Measurements from ENCODE around the gene EPHA8.

EPHA8 gene

GRCh38 chr1:22600071-22600816 is 37.0 kb downstream of the EPHA8 start:
- DNase-seq (ENCODE audit: low read depth, low spot score): no peak
- in situ Hi-C loops (cut with HindIII; ENCODE audit: low sequenced_read_pairs): no loop called here
- TF ChIP-seq CTCF (IDR thresholded peaks at IDR 0.05; ENCODE audit: low read depth, low read length): no peak
- no peak overlapping the region for H3K4me3 ChIP-seq (ENCODE audit: low read depth, low read length)

DNA sequence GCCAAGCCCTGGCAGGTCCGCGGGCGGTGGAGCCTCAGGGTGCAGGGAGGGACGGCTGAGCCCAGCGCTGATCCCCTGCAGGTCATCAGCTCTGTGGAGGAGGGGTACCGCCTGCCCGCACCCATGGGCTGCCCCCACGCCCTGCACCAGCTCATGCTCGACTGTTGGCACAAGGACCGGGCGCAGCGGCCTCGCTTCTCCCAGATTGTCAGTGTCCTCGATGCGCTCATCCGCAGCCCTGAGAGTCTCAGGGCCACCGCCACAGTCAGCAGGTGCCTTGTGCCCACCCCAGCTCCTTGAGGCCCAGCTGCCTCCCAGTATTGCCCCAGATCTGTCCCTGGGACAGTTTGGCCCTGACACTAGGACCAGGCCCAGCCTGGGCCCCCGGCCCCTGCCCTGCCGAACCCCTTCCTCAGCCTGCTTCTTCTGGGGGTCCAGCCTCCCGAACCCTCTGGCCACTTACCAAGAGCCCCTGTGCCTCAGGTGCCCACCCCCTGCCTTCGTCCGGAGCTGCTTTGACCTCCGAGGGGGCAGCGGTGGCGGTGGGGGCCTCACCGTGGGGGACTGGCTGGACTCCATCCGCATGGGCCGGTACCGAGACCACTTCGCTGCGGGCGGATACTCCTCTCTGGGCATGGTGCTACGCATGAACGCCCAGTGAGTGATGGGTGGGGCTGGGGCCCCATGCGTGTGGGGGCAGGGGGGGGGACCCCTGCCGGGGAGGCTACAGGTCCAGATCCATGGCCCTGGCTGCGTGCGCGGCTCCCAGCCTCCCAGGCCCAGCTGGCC is 37.7 kb downstream of the EPHA8 start:
- no peak for DNase-seq (ENCODE audit: low read depth, low spot score)
- no peak overlapping the region for H3K4me3 ChIP-seq (ENCODE audit: low read depth, low read length)
- no peak for TF ChIP-seq CTCF (IDR thresholded peaks at IDR 0.05; ENCODE audit: low read depth, low read length)
- in situ Hi-C loops (cut with HindIII; ENCODE audit: low sequenced_read_pairs): no loop called here

- H3K4me3 ChIP-seq (ENCODE audit: low read depth, low read length): no peak overlapping the region
- in situ Hi-C loops (cut with HindIII; ENCODE audit: low sequenced_read_pairs): no loop called here
- TF ChIP-seq CTCF (IDR thresholded peaks at IDR 0.05; ENCODE audit: low read depth, low read length): no peak
- no peak for DNase-seq (ENCODE audit: low read depth, low spot score)
These were observed 38.3 kb downstream of the EPHA8 start for GRCh38 chr1:22601610-22602009.

DNA sequence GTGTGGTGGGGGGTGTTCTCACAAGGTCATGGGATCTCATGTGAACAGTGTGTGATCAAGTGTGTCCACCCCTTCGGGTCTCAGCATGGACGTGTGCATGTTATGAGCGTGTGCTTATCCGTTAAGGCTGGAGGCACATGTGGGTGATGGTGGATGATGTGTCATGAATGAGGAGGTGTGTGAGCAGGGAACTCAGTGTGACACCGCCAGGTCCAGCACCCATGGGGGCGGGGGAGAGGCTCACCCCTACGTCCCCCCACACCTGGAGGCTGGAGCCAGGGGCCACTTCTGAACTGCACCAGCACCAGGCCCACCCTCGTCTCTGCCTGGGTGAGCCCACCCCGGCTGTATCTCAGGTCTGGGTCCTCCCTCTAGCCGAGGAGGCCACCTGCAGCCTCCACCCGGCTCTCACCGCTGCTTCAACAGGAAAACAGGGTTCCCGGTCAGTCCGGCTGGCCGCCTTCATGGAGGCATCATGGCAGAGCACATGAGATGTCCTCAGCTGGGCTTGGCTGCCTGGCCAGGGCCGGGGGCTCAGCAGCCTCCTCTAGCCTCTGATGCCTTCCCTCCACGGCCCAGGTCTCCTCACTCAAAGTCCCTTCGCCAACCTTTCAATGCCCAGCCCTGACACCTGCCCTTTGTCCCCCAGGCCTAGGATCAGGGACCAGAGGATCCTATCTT is 38.9 kb downstream of the EPHA8 start:
- no peak for TF ChIP-seq CTCF (IDR thresholded peaks at IDR 0.05; ENCODE audit: low read depth, low read length)
- in situ Hi-C loops (cut with HindIII; ENCODE audit: low sequenced_read_pairs): no loop called here

DNA sequence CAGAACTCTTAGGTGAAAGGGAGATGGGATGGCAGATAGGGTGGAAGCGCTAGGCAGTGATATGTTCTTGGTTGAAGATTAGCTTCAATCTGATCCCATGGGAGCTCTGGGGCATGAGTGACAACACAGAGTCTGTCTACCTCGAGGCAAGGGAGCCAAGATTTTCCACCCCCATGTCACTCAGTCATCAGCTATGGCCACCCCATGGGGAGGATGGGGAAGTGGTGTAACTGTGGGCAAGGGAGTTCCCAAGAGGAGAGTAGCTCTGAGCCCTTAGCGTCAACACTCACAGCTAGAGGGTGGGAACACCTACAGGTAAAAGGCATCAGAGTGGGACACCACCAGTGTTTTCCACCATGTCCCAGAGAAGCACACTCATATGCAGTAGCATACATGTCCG is 42.9 kb downstream of the EPHA8 start:
- in situ Hi-C loops (cut with HindIII; ENCODE audit: low sequenced_read_pairs): no loop called here
- no peak for TF ChIP-seq CTCF (IDR thresholded peaks at IDR 0.05; ENCODE audit: low read depth, low read length)
- H3K4me3 ChIP-seq (ENCODE audit: low read depth, low read length): no peak overlapping the region
- DNase-seq (ENCODE audit: low read depth, low spot score): no peak

More for the DNA sequence above, 38.9 kb downstream of the EPHA8 start:
- DNase-seq (ENCODE audit: low read depth, low spot score): no peak
- H3K4me3 ChIP-seq (ENCODE audit: low read depth, low read length): no peak overlapping the region

- H3K4me3 ChIP-seq (ENCODE audit: low read depth, low read length): no peak overlapping the region
- in situ Hi-C loops (cut with HindIII; ENCODE audit: low sequenced_read_pairs): no loop called here
These were observed 43.9 kb downstream of the EPHA8 start for GRCh38 chr1:22607154-22607553.

More at GRCh38 chr1:22607154-22607553, 43.9 kb downstream of the EPHA8 start:
- no peak for DNase-seq (ENCODE audit: low read depth, low spot score)
- TF ChIP-seq CTCF (IDR thresholded peaks at IDR 0.05; ENCODE audit: low read depth, low read length): no peak

All from astrocyte of the spinal cord (primary cell).